Omental fat pad (tissue), 4 donors: Measurements from ENCODE around the gene TXNRD2. TPM values are rescaled to one million over a fixed set of nuclear protein-coding genes. Genes with fewer than 3 reads are reported as not detected.
"Not testable (repeated sequence)": the region's sequence is repeated elsewhere in the genome, so short reads cannot be mapped to it uniquely, and the experiment has no call there.

Source experiments
- ATAC-seq: fragments of 150-250 bp; one replicate; pipeline ENCODE4 v1.9.1; 2016; ENCODE audit warnings: mild to moderate bottlenecking, moderate library complexity; ENCODE audit not compliant: low FRiP score
- DNase-seq: peaks from one replicate; pipeline ENCODE4 v3.0.0-alpha.2; 2019; ENCODE audit warnings: low spot score
- total RNA-seq, 4 donors: library from RNA; depleted of rRNA; stranded (reverse); fragments of >200 nt; gene quantifications; one replicate each; pipeline ENCODE4 v1.1.0, GENCODE V29; 2016
- TF ChIP-seq, protein P1 (sequence below), 3 donors: fragments of 450-650 bp; IDR thresholded peaks; one replicate each; pipeline ENCODE4 v1.5.1; 2016 to 2017; ENCODE audit warnings: antibody characterized with exemption in 3 of 3, mild to moderate bottlenecking in 3 of 3, moderate library complexity in 2 of 3

Gene TXNRD2
- total RNA-seq, 4 donors from 2014 or later: 10.1 to 24.4 (median 15.1) TPM

DNA sequence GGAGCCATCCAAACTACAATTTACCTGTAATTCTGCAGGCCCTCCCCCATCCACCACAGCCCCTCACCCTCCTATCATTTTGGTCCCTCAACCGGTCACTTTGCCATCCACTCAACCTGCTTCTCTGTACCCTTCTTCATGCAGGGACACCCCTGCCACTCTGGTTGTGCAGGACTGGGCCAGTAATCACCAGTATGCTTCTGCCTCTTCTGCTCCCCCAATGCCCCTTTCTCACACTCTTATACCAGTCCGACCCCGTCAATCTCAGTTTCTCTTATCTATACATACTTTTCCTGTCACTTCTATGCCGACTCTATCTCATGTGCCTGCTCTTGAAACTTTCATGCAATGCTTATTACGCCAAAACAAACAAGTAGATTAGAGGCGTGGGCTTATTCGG lies 5.1 kb downstream of the TXNRD2 start:
- ATAC-seq (no peak), DNase-seq (no peak)
- TF ChIP-seq, protein P1, sequence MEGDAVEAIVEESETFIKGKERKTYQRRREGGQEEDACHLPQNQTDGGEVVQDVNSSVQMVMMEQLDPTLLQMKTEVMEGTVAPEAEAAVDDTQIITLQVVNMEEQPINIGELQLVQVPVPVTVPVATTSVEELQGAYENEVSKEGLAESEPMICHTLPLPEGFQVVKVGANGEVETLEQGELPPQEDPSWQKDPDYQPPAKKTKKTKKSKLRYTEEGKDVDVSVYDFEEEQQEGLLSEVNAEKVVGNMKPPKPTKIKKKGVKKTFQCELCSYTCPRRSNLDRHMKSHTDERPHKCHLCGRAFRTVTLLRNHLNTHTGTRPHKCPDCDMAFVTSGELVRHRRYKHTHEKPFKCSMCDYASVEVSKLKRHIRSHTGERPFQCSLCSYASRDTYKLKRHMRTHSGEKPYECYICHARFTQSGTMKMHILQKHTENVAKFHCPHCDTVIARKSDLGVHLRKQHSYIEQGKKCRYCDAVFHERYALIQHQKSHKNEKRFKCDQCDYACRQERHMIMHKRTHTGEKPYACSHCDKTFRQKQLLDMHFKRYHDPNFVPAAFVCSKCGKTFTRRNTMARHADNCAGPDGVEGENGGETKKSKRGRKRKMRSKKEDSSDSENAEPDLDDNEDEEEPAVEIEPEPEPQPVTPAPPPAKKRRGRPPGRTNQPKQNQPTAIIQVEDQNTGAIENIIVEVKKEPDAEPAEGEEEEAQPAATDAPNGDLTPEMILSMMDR (IDR thresholded peaks at IDR 0.05): no peak

DNA sequence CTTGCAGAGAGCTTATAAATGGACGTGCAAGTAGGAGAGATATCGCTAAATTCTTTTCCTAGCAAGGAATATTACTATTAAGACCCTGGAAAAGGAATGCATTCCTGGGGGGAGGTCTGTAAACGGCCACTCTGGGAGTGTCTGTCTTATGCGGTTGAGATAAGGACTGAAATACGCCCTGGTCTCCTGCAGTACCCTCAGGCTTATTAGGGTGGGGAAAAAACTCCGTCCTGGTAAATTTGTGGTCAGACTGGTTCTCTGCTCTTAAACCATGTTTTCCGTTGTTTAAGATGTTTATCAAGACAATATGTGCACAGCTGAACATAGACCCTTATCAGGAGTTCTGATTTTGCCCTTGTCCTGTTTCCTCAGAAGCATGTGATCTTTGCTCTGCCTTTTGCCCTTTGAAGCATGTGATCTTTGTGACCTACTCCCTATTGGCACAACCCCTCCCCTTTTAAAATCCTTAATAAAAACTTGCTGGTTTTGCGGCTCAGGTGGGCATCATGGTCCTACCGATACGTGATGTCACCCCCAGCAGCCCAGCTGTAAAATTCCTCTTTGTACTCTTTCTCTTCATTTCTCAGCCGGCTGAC lies 6.4 kb downstream of the TXNRD2 start:
- DNase-seq: not testable (repeated sequence)

DNA sequence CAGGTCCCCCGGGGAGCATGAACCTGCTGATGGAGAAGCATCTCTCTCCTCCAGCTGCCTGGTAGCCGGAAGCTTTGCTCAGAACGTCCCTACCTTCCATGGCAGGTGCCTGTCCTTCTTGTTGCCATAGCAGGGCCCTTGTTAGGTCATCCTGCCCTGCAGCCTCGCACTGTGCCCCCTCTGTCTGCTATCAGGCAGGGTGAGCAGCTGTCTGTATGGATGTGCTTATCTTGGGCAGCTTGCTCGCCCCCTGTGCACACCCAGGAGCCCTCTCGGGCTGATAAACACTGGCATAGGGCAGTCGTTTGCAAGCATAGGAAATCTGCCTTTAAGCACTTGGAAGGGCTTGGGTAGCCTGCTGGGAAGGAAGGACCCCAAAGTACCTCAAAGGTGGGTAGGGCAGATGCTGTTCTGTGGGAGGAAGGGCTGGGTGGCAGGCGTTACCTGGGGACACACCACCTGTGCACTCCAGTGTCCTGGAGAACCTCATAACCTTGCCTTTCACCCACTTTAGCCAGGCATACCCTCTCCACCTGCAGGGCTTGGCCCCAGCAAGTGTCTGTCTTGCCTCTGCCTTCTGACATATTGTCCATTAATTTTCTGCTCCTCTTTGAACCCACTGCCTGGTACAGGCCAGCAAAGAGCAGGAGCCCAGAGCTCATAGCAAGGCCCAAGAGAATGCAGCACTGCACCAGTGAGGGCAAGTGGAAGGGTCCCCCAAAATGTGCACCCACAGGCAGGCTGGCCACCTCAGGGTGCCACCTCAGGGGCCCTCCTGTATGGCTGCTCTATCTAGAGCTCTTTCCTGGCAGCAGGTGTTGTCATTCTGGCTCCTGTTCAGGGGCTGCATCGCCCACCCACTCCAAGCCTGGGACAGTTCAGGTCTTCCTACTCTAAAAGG lies 8.0 kb downstream of the TXNRD2 start:
- no peak for ATAC-seq
- TF ChIP-seq, protein P1 (IDR thresholded peaks at IDR 0.05): no peak
- no peak for DNase-seq

More for the DNA sequence above, 6.4 kb downstream of the TXNRD2 start:
- not testable (repeated sequence) for ATAC-seq

DNA sequence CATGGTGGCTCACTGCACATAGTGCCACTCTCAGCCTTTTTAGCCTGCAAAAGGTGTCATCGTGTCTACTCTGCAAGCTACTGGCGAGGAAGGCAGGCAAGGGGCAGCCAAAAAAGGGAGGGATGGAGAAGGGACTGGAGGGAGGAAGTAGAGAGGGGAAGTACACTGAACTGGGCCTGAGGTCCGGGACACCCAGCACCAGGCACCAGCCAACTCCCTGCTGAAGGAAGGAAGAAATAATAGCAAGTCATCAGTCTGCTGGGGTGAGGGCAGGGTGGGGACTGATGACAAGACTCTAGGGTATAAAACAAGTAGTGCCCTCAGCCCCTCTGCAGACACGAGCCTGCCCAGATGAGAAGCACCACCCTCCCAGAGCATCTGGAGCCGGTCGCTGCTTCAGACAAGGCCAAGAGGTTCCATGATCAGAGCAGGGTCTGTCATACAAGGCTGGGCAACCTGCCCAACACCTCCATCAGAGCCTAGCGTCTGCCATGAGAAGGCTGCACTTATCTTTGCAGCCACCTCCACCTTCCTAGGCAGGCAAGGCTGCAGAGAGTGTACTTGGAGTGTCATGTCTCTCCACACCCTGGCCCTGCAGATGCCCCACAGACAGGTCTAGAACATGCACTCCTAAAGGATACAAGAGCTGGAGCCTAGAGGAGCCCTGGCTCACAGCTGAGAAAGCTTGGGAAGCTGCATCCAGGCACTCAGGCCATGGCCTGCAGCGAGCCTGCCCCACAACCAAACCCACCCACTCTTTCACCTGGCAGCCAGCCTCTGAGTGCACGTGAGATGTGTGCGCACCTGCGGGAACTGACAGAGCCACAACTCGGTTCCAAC lies 9.0 kb downstream of the TXNRD2 start:
- ATAC-seq (no peak), DNase-seq (no peak)
- TF ChIP-seq, protein P1 (IDR thresholded peaks at IDR 0.05): no peak

DNA sequence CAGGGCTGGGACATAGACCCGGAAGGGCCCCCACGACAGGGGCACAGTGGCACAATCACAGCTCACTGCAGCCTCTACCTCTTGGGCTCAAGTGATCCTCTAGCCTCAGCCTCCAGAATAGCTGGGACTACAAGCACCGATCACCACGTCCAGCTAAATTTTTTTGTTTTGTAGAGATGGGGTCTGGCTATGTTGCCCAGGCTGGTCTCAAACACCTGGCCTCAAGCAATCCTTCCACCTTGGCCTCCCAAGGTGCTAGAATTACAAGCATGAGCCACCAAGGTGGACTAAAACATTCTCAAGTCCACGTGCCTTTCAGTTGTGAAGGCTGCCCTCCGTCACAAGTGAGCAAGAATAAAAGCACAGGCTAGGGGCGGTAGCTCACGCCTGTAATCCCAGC lies 10.1 kb downstream of the TXNRD2 start:
- ATAC-seq (no peak), DNase-seq (no peak)
- TF ChIP-seq, protein P1 (IDR thresholded peaks at IDR 0.05): no peak

DNA sequence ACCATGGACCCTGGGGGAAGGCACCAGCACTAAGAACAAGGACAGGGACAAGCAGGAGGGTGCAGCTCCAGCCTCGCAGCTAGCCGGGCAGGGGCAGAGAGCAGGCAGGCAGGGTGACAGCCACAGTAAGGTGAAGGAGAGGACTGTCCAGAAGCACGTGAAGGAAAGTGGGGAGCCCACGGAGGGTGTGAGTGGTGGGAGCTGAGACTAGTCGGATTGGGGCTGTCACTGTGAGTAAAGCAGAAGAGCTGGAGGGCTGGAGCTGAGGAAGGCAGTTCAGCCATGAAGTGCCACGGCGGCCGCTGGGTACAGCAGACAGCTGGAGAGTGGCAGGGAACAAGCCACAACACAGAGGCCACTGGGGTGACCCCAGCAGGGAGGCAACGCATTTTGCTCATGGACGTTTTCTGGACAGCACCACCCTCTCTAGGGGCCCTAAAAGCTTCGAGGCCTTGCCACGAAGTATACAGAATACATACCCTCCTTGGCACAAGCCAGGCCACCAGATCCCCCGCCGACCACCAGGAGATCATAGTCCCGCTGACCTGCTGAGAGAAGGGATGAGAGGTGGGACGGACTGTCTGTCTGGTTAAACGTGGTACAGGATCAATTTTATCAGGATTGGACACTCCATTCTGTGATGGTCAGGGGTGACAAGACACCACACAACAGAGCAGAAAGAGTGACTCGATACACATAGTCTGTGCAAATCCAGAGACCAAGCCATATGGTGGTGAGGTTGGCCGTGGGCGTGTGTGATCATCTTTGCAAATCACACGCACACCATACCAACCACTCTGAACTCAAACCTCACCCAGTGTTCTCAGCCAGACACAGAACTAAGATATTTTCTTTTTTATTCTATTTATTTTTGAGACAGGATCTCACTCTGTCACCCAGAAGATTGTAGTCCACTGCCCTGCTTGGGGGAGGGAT lies 10.8 kb downstream of the TXNRD2 start:
- ATAC-seq (no peak), DNase-seq (no peak)
- TF ChIP-seq, protein P1 (IDR thresholded peaks at IDR 0.05): no peak
